ENCODE measurements around the gene UPK3B. TPM values are rescaled to one million over a fixed set of nuclear protein-coding genes. Genes with fewer than 3 reads are reported as not detected.
A peak's percentile ranks its signal among the peaks of the same experiment; 100 is the strongest.
"Not testable (repeated sequence)": the region's sequence is repeated elsewhere in the genome, so short reads cannot be mapped to it uniquely, and the experiment has no call there.

Gene UPK3B
- total RNA-seq, 1 donor from 2014 or later = not detected

DNA sequence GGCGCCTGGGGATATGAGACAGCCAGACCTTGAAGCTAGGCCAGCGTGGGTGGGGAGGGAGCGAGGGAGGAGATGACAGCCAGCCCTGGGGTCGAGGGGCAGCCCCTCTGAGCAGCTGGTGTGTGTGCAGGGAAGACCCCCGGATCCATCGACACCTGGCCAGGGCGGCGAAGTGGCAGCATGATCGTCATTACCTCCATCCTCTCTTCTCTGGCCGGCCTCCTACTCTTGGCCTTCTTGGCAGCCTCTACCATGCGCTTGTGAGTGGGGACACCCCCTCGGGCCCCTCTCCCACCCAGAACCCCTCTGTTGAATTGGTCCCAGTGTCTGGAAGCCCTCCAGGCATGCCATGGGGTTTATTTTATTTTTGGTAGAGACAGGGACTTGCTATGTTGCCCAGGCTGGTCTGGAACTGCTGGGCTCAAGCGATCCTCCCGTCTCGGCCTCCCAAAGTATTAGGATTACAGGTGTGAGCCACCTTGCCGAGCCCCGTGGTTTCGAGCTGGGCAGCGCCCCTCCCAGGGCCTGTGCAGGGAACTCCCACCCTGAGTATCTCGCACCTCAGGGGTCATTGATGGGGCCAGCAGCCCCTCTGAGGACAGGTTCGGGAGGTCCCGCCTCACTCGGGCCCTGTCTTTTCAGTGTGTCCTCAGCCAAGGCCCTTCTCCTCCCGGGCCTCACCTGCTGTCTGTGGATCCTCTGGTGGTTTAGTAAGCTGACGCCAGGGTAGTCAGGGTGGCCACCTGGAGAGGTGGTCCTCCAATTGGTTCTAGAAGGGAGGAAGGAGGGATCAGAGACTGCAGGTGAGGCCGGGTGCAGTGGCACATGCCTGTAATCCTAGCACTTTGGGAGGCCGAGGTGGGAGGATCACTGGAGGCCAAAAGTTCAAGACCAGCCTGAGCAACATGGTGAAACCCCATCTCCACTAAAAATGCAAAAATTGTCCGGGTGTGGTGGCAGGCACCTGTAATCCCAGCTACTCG lies 3.8 kb downstream of the UPK3B start:
- DNase-seq (ENCODE audit: low spot score) = no peak

DNA sequence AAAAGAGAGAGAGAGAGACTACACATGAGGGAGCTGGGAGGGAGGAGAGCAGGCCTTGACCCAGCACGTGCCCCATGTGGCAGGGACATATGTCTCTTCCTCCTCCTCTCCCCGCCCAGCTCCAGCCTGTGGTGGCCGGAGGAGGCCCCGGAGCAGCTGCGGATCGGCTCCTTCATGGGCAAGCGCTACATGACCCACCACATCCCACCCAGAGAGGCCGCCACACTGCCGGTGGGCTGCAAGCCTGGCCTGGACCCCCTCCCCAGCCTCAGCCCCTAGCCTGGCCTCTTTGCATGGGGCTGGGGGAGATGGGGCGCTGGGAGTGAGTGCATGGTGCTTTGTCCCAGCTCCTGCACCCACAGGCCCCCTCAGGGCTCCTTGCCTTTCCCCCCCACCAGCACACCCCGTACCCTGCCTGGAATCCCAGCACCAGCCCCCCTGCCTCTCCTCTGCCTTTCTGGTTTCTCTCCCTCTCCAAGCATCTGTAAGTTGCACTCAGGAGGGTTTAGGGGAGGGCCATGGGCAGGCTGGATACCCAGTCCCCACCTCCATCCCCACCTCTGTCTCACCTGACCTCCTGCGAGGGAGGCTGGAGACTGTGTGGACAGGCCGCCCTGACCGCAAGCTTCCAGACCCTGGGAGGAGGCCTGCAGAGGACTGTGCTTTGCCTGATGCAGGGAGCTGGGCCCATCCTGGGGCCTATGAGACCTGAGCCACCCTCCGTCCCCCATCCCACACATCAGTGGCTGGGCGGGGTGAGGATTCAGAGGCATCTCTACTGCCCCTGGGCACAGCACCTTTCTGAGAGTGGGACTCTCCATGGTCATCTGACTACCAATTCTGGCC lies 4.8 kb downstream of the UPK3B start:
- no peak for DNase-seq (ENCODE audit: low spot score)

DNA sequence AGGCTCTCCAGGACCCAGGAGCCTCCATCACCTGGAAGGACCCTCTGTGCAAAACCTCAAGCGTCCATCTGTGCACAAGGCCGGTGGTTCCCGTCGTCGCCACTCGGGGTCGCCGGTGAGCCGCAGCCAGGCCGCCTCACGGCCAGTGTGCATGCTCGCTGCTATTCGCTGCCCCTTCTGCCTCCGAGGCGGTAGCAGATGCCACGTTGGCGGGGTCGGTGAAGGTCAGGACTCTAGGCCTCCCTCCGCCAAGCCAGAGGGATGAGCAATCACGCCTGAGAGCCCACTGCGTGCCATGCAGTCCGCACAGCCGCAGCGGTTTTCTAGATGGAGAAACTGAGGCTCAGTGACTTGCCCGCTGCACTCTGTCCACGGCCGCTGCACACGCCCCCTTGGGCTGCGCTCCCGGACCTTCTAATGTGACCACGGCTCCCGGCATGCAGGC lies 5.7 kb downstream of the UPK3B start:
- DNase-seq (ENCODE audit: low spot score) = no peak

DNA sequence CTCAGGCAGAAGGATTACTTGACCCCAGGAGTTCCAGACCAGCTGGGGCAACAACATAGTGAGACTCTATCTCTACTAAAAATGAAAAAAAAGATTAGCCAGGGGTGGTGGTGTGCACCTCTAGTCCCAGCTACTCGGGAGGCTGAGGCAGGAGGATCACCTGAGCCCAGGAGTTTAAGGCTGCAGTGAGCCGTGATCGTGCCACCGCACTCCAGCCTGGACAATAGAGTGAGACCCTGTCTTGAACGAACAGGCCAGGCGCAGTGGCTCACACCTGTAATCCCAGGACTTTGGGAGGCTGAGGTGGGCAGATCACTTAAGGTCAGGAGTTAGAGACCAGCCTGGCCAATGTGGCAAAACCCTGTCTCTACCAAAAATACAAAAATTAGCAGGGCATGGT lies 6.6 kb downstream of the UPK3B start:
- DNase-seq (ENCODE audit: low spot score) = not testable (repeated sequence)

DNA sequence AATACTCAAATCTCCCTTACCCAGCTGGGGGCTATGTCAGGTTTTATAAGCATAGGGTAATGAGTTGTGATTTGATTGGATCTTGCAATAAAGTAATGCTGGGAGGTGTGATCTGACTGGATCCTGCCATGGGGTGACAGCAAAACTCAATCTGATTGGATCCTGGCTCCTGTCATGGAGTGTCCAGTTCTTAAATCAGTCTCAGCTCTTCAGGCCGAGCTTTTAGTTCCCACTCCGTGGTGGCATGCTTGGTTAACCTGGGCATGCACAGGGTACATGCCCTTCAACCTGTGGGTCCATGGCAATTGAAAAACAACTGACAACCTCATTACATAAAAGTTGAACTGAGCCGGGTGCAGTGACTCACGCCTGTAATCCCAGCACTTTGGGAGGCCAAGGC lies 15.8 kb downstream of the UPK3B start:
- DNase-seq (ENCODE audit: low spot score) = not testable (repeated sequence)

DNA sequence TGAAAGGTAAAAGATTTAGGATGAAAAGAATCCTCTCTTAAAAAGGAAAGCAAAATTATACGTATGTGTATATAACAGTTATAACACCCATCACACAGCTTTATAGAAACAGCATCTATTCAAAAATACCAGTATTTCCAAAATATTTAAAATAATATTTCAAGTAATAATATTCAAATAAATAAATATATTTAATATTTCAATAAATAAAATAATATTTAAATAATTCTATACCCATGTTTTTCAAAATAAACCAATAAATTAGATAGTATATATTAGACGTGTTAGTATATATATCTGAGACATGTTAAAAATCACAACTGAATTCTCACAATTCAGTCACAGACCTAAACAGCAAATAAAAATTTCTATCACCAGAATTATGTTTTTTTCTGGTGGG lies 21.3 kb downstream of the UPK3B start:
- not testable (repeated sequence) for DNase-seq (ENCODE audit: low spot score)

DNA sequence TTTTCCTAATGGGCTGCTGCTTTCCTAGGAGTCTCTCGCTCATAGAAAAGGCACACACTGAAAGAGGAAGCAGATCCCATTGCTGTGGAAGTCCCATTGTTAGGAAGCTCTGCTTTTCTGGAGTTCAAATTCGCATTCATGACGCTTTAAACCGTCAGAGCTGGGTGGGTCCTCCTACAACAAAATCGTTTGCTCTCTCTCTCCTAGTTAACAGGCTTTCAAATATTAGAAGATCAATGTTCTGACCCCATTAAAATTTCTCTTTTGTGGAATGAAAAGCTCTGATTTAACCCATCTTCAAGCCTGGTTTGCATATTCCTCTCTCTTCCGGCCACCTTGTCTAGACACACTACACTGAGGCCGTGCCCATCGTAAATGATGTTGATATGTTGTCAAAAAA lies 32.8 kb downstream of the UPK3B start, which contains the start of gene SPDYE16:
Gene SPDYE16 (minus strand): TSS at position 101 of the 400 bp plus-strand sequence. CDS start 1,838 bp downstream, outside the sequence.
- not testable (repeated sequence) for DNase-seq (ENCODE audit: low spot score)

DNA sequence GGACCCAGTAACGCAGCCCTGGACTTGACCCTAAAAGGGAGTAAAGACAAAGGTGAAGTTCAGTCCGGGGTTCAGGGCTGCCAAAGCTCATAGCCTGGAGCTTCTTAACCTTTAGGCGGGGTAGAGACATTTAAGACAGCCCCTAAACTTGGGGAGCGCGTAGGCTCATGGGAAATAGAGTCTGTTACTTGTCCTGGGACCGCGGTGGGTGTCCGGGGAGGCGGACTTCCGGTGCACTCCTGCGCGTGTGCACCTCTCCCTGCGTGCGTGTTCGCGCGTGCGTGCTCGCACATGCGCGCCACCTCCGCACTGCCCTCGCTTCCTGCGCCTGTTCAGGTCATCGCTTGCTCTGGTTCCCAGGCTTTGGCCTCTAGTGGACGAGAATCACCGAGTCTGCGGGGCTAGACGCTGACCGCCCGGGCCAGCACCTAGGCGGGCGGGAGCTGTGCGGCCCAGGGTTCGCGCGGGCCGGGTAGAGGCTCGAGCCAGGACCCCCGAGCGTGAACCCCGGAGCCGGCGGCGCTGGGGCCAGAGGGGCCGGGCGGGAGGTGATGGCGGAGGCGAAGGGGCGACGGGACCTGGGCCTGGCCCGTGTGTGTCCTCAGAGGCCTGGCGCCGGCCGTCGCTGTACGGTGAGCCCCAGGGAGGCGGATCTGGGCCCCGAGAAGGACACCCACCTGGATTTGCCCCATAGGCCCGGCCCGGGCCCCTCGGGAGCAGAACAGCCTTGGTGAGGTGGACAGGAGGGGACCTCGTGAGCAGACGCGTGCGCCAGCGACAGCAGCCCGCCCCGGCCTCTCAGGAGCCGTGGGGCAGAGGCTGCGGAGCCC lies 38.9 kb downstream of the UPK3B start:
- DNase-seq (ENCODE audit: low spot score) = peak; percentile 96

DNA sequence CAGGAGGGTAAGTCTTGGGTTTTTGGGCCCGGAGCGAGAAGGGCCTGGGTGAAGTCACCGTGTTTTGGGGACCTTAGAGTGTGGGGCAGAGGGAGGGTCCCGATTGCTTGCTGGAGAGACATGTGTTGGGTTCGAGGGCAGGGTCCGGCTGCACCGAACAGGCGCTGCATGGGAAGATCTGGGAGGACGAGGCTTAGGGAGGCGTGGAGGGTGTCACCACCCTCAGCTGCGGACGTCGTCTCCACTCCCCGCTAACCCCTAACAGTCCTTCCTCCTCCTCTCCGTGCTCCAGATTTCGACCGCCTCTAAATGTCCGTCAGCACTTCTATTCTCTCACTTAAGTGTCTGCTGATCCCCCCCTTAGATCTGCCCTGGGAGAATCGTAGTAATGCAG lies 39.5 kb downstream of the UPK3B start:
- DNase-seq (ENCODE audit: low spot score) = not testable (repeated sequence)

DNA sequence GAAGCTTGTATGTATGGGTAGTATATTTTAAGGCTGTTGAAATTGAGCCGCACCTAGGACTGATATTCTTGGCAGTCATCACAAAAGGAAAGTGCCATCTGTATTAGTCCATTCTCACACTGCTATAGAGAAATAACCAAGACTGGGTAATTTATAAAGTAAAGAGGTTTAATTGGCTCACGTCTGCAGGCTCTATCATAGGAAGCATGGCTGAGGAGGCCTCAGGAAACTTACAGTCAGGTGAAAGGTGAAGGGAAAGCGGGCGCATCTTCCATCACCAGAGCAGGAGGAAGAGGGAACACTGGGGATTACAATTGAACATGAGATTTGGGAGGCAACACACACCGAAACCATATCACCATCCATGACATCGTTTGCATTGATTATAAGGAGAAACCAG lies 41.6 kb downstream of the UPK3B start:
- not testable (repeated sequence) for DNase-seq (ENCODE audit: low spot score)

DNA sequence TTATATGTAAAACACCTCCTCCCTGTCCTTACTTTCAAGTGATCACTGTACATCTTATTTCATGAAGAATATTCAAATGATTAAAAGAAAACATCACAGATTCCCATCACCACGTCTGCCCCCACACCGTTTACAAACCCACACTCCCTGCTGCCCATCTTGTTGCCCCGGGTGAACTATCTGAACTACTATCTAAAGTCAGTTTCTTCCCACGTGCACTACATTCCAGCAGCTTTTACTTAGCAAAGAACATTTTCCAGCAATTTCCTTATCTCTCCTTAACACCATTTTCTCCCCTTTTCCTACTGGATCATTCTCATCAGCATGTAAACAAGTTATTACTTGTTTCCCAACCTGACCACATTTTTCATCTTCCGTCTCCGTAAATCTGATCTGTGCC lies 49.3 kb downstream of the UPK3B start:
- not testable (repeated sequence) for DNase-seq (ENCODE audit: low spot score)

DNA sequence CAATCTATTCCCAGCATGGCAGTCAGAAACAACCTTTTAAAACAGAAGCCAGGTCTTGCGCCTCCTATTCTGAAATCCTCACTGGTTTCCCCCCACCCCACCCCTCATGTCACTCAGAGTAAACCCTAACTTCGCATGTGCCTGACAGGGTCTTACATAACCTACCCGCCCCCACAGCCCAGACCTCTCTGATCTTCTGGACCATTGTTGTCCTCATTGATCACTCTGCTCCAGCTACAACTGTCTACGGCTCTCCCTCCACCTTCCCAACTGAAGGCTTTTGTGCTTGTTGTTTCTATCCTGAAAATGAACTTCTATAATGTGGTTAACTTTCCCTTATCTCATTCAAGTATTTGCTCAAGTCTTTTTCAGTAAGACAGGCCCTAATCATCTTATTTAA lies 49.8 kb downstream of the UPK3B start:
- not testable (repeated sequence) for DNase-seq (ENCODE audit: low spot score)

DNA sequence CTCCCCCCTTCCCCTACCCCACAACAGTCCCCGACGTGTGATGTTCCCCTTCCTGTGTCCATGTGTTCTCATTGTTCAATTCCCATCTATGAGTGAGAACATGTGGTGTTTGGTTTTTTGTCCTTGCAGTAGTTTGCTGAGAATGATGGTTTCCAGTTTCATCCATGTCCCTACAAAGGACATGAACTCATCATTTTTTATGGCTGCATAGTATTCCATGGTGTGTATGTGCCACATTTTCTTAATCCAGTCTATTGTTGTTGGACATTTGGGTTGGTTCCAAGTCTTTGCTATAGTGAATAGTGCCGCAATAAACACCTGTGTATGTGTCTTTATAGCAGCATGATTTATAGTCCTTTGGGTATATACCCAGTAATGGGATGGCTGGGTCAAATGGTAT lies 51.0 kb downstream of the UPK3B start:
- DNase-seq (ENCODE audit: low spot score) = not testable (repeated sequence)

DNA sequence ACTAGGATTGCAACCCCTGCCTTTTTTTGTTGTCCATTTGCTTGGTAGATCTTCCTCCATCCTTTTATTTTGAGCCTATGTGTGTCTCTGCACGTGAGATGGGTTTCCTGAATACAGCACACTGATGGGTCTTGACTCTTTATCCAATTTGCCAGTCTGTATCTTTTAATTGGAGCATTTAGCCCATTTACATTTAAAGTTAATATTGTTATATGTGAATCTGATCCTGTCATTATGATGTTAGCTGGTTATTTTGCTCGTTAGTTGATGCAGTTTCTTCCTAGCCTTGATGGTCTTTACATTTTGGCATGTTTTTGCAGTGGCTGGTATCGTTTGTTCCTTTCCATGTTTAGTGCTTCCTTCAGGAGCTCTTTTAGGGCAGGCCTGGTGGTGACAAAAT lies 54.6 kb downstream of the UPK3B start:
- DNase-seq (ENCODE audit: low spot score) = not testable (repeated sequence)

Other genes with a start within 250 kb of the UPK3B start
- 57.5 TPM for gene HSPB1, start 207.9 kb upstream of the UPK3B start, total RNA-seq (ENCODE audit: insufficient read depth, low replicate concordance)
- 43.6 TPM for gene YWHAG, start 151.6 kb upstream of the UPK3B start, total RNA-seq (ENCODE audit: insufficient read depth, low replicate concordance)
- not detected for gene SSC4D, start 100.9 kb upstream of the UPK3B start, total RNA-seq (ENCODE audit: insufficient read depth, low replicate concordance)
- gene ZP3, start 85.6 kb upstream of the UPK3B start, total RNA-seq (ENCODE audit: insufficient read depth, low replicate concordance) = not detected
- 17.1 TPM for gene DTX2, start 48.8 kb upstream of the UPK3B start, total RNA-seq (ENCODE audit: insufficient read depth, low replicate concordance)
- gene SPDYE16, start 32.7 kb downstream of the UPK3B start, total RNA-seq (ENCODE audit: insufficient read depth, low replicate concordance) = 3.6 TPM
- 2.2 TPM for gene POMZP3, start 116.7 kb downstream of the UPK3B start, total RNA-seq (ENCODE audit: insufficient read depth, low replicate concordance)

Measured in umbilical cord (tissue), 2 donors.